SHP77 (cell line): ENCODE measurements around the gene TEAD4.

Experiments used
- DNase-seq, 2 experiments: peaks; one replicate each; lab custom pipeline; 2025; lab: John Stamatoyannopoulos, UW

TEAD4 gene

GRCh38 chr12:3032770-3033538 lies 73.8 kb downstream of the TEAD4 start:
- DNase-seq = no peak

GRCh38 chr12:3033539-3033867 lies 74.3 kb downstream of the TEAD4 start:
- no peak for DNase-seq

- DNase-seq = peak; percentile 26 to 45
Measured at GRCh38 chr12:3034067-3034750, 75.0 kb downstream of the TEAD4 start.

- no peak for DNase-seq
Measured at GRCh38 chr12:3035171-3035570, 76.0 kb downstream of the TEAD4 start.

- DNase-seq = no peak
Measured at GRCh38 chr12:3035815-3036702, 76.9 kb downstream of the TEAD4 start.

- no peak for DNase-seq
Measured at GRCh38 chr12:3036901-3037600, 77.9 kb downstream of the TEAD4 start.

- no peak for DNase-seq
Measured at GRCh38 chr12:3038166-3038565, 79.0 kb downstream of the TEAD4 start.

GRCh38 chr12:3038926-3039510 lies 79.8 kb downstream of the TEAD4 start:
- no peak for DNase-seq

GRCh38 chr12:3040026-3040656 lies 80.9 kb downstream of the TEAD4 start:
- DNase-seq = no peak

- DNase-seq = no peak
Measured at GRCh38 chr12:3040663-3041544, 81.7 kb downstream of the TEAD4 start.

GRCh38 chr12:3041558-3042164 lies 82.5 kb downstream of the TEAD4 start:
- DNase-seq = peak; percentile 41 to 57

GRCh38 chr12:3042394-3042793 lies 83.2 kb downstream of the TEAD4 start:
- no peak for DNase-seq

- DNase-seq = no peak
Measured at GRCh38 chr12:3042826-3043225, 83.6 kb downstream of the TEAD4 start.

- DNase-seq = no peak
Measured at GRCh38 chr12:3043406-3043805, 84.2 kb downstream of the TEAD4 start.

- DNase-seq = no peak
Measured at GRCh38 chr12:3044141-3044630, 85.0 kb downstream of the TEAD4 start.

GRCh38 chr12:3045494-3045893 lies 86.3 kb downstream of the TEAD4 start:
- no peak for DNase-seq

GRCh38 chr12:3045989-3046388 lies 86.8 kb downstream of the TEAD4 start:
- no peak for DNase-seq

- no peak for DNase-seq
Measured at GRCh38 chr12:3046441-3047200, 87.4 kb downstream of the TEAD4 start.

- DNase-seq = peak in 1 of 2 experiments; percentile 13
Measured at GRCh38 chr12:3047961-3048360, 88.8 kb downstream of the TEAD4 start.
